GM18519 (cell line): ENCODE data around the gene LYPD6.

Source experiments
- ATAC-seq: cut with Tn5 transposase; IDR thresholded peaks from one replicate; pipeline ENCODE4 v1.9.1; 2021; ENCODE audit warnings: mild to moderate bottlenecking, moderate library complexity; ENCODE audit not compliant: unreplicated experiment, low FRiP score

LYPD6 gene

GRCh38 chr2:149346272-149346671, 15.9 kb downstream of the LYPD6 start:
- no peak for ATAC-seq

GRCh38 chr2:149348291-149348690, 17.9 kb downstream of the LYPD6 start:
- no peak for ATAC-seq

- ATAC-seq, result no peak
These were observed 23.0 kb downstream of the LYPD6 start for GRCh38 chr2:149353421-149353820.

GRCh38 chr2:149355716-149356422, 25.5 kb downstream of the LYPD6 start:
- ATAC-seq, result no peak

- ATAC-seq, result no peak
These were observed 26.7 kb downstream of the LYPD6 start for GRCh38 chr2:149357058-149357457.

- ATAC-seq, result no peak
These were observed 29.7 kb downstream of the LYPD6 start for GRCh38 chr2:149360106-149360505.

- ATAC-seq, result no peak
These were observed 33.6 kb downstream of the LYPD6 start for GRCh38 chr2:149363958-149364357.

- no peak for ATAC-seq
These were observed 34.5 kb downstream of the LYPD6 start for GRCh38 chr2:149364839-149365238.

GRCh38 chr2:149365931-149366583, 35.7 kb downstream of the LYPD6 start:
- no peak for ATAC-seq

- no peak for ATAC-seq
These were observed 39.8 kb downstream of the LYPD6 start for GRCh38 chr2:149370061-149370775.

GRCh38 chr2:149371476-149371875, 41.1 kb downstream of the LYPD6 start:
- ATAC-seq, result no peak

- ATAC-seq, result no peak
These were observed 45.5 kb downstream of the LYPD6 start for GRCh38 chr2:149375801-149376361.

GRCh38 chr2:149380205-149380604, 49.8 kb downstream of the LYPD6 start:
- ATAC-seq, result no peak

- ATAC-seq, result no peak
These were observed 53.0 kb downstream of the LYPD6 start for GRCh38 chr2:149383340-149383739.

- ATAC-seq, result no peak
These were observed 55.0 kb downstream of the LYPD6 start for GRCh38 chr2:149385350-149385749.

GRCh38 chr2:149387411-149387810, 57.0 kb downstream of the LYPD6 start:
- ATAC-seq, result no peak

GRCh38 chr2:149388120-149388816, 57.9 kb downstream of the LYPD6 start:
- no peak for ATAC-seq

- ATAC-seq, result no peak
These were observed 59.2 kb downstream of the LYPD6 start for GRCh38 chr2:149389506-149390167.

- ATAC-seq, result no peak
These were observed 63.2 kb downstream of the LYPD6 start for GRCh38 chr2:149393614-149394013.

GRCh38 chr2:149394864-149395263, 64.5 kb downstream of the LYPD6 start:
- no peak for ATAC-seq
